RWPE2 (cell line): ENCODE results near the gene ATG2A.

ENCODE experiments used
- ATAC-seq: fragments of 200-7000 bp; cut with Tn5 transposase; 3 replicates; pipeline ENCODE4 v1.9.1; 2021; ENCODE audit warnings: low read depth
- DNase-seq: peaks from one replicate; pipeline ENCODE4 v3.0.0-alpha.2; 2020; ENCODE audit warnings: low spot score
- H3K27ac ChIP-seq: fragments of 450-650 bp; 2 replicates; pipeline ENCODE4 v1.5.1; 2017; ENCODE audit warnings: mild to moderate bottlenecking; ENCODE audit not compliant: poor library complexity, severe bottlenecking
- H3K27me3 ChIP-seq: fragments of 250-450 bp; sonication (Bioruptor Pico); 2 replicates; pipeline ENCODE4 v1.5.1; 2021; ENCODE audit warnings: mild to moderate bottlenecking, moderate library complexity; ENCODE audit not compliant: insufficient read depth, poor library complexity, severe bottlenecking
- H3K36me3 ChIP-seq: fragments of 250-450 bp; sonication (Bioruptor Pico); 2 replicates; pipeline ENCODE4 v1.5.1; 2020; ENCODE audit warnings: low read depth, mild to moderate bottlenecking, moderate library complexity
- H3K4me1 ChIP-seq: fragments of 250-450 bp; sonication (Bioruptor Pico); 2 replicates; pipeline ENCODE4 v1.5.1; 2021; ENCODE audit warnings: mild to moderate bottlenecking, moderate library complexity; ENCODE audit not compliant: insufficient read depth, poor library complexity, severe bottlenecking
- H3K4me3 ChIP-seq: fragments of 250-450 bp; sonication (Bioruptor Pico); 2 replicates; pipeline ENCODE4 v1.5.1; 2021; ENCODE audit warnings: mild to moderate bottlenecking, moderate library complexity; ENCODE audit not compliant: severe bottlenecking
- H3K9me3 ChIP-seq: fragments of 250-450 bp; sonication (Bioruptor Pico); 2 replicates; pipeline ENCODE4 v1.5.1; 2021; ENCODE audit warnings: mild to moderate bottlenecking, moderate library complexity; ENCODE audit not compliant: severe bottlenecking
- TF ChIP-seq, protein P1 (sequence below): fragments of 450-650 bp; IDR thresholded peaks from one replicate; pipeline ENCODE4 v1.5.1; 2017; ENCODE audit warnings: mild to moderate bottlenecking, moderate library complexity; ENCODE audit not compliant: poor library complexity, severe bottlenecking

ATG2A gene

DNA sequence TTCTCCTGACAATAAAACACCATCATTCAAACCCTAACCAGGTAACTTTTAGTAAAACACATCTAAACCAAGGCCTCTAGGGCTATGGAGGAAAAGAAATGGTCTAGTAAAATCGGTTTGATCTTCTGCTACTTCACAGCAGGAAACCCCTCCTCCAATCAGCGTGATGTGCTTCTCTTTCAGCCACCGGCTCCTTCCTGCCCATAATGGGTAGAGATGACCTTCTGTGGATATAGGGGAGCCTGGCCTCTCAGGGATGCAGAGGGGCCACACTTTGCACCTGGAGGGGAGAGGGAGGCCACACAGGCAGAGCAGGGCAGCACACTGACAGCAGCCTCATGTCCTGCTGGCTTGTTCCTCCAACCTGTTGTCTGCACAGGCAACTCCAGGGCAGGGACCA is 45.5 kb downstream of the ATG2A start:
- Histone ChIP-seq H3K27ac (peak overlapping the region; percentile 99), H3K36me3 (peaks cover 68% of the 10 kb centered on the region), H3K9me3 (no peaks in the 10 kb centered on the region), H3K4me3 (no peak overlapping the region), H3K27me3 (no peaks in the 10 kb centered on the region), H3K4me1 (peaks cover 47% of the 10 kb centered on the region)
- TF ChIP-seq, protein P1, sequence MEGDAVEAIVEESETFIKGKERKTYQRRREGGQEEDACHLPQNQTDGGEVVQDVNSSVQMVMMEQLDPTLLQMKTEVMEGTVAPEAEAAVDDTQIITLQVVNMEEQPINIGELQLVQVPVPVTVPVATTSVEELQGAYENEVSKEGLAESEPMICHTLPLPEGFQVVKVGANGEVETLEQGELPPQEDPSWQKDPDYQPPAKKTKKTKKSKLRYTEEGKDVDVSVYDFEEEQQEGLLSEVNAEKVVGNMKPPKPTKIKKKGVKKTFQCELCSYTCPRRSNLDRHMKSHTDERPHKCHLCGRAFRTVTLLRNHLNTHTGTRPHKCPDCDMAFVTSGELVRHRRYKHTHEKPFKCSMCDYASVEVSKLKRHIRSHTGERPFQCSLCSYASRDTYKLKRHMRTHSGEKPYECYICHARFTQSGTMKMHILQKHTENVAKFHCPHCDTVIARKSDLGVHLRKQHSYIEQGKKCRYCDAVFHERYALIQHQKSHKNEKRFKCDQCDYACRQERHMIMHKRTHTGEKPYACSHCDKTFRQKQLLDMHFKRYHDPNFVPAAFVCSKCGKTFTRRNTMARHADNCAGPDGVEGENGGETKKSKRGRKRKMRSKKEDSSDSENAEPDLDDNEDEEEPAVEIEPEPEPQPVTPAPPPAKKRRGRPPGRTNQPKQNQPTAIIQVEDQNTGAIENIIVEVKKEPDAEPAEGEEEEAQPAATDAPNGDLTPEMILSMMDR: no peak
- ATAC-seq: no peak
- DNase-seq: no peak

GRCh38 chr11:64870893-64871466 is 46.0 kb downstream of the ATG2A start:
- TF ChIP-seq, protein P1: no peak
- Histone ChIP-seq H3K4me3 (no peak overlapping the region), H3K9me3 (no peaks in the 10 kb centered on the region), H3K36me3 (peaks cover 63% of the 10 kb centered on the region), H3K27me3 (no peaks in the 10 kb centered on the region), H3K27ac (peak overlapping the region; percentile 99), H3K4me1 (peaks cover 49% of the 10 kb centered on the region)
- no peak for DNase-seq
- ATAC-seq: no peak

- TF ChIP-seq, protein P1: no peak
- no peak overlapping the region for H3K4me3 ChIP-seq
- DNase-seq (no peak), ATAC-seq (no peak)
- H3K4me1 ChIP-seq: peaks cover 55% of the 10 kb centered on the region
- peak overlapping the region; percentile 99 for H3K27ac ChIP-seq
- peaks cover 57% of the 10 kb centered on the region for H3K36me3 ChIP-seq
- no peaks in the 10 kb centered on the region for H3K9me3 ChIP-seq
- H3K27me3 ChIP-seq: no peaks in the 10 kb centered on the region
These were observed 46.7 kb downstream of the ATG2A start for GRCh38 chr11:64870176-64870892.

DNA sequence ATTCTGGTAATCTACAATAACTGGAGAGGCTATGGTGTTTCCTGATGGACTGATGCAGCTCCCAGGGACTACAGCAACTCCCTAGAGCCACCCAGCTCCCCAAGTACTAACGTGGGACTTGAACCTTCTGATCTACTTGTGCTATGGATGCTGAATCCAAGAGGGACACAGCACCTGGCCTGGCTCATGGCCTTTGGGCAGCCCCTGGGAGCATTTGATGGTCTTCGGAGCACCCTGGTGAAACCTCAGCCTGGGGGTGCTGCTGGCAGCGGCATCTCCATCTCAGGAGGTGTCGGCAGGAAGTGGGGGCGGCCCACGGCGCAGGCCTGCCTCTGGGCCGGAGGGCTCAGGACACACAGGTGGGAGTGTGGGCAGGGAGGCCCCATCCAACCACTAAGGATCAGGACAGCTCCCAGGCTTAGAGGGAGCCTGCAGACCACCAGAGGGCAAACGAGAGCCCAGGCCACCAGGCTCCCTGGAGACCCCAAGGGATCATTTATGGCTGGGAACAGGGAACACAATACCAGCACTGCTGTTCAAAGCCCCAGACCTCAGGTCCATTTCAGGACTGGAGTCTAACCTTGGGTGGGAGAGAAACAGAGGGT is 47.3 kb downstream of the ATG2A start:
- Histone ChIP-seq H3K36me3 (peaks cover 50% of the 10 kb centered on the region), H3K4me3 (no peak overlapping the region), H3K9me3 (no peaks in the 10 kb centered on the region), H3K27me3 (no peaks in the 10 kb centered on the region), H3K27ac (peak overlapping the region; percentile 99), H3K4me1 (peaks cover 62% of the 10 kb centered on the region)
- TF ChIP-seq, protein P1: peak; percentile 22
- DNase-seq: no peak
- ATAC-seq: peak; percentile 2; the same call in 1 of the 3 replicates
